ENCODE results near the gene STAG1.

- TF ChIP-seq RAD21 (IDR thresholded peaks at IDR 0.05) (no peak), ATF3 (IDR thresholded peaks at IDR 0.05) (no peak), FOXA1 (IDR thresholded peaks at IDR 0.05) (no peak)
- TF ChIP-seq, protein P1, sequence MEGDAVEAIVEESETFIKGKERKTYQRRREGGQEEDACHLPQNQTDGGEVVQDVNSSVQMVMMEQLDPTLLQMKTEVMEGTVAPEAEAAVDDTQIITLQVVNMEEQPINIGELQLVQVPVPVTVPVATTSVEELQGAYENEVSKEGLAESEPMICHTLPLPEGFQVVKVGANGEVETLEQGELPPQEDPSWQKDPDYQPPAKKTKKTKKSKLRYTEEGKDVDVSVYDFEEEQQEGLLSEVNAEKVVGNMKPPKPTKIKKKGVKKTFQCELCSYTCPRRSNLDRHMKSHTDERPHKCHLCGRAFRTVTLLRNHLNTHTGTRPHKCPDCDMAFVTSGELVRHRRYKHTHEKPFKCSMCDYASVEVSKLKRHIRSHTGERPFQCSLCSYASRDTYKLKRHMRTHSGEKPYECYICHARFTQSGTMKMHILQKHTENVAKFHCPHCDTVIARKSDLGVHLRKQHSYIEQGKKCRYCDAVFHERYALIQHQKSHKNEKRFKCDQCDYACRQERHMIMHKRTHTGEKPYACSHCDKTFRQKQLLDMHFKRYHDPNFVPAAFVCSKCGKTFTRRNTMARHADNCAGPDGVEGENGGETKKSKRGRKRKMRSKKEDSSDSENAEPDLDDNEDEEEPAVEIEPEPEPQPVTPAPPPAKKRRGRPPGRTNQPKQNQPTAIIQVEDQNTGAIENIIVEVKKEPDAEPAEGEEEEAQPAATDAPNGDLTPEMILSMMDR (IDR thresholded peaks at IDR 0.05; ENCODE audit: low read depth, low read length, missing input control): no peak
- TF ChIP-seq, protein P2, sequence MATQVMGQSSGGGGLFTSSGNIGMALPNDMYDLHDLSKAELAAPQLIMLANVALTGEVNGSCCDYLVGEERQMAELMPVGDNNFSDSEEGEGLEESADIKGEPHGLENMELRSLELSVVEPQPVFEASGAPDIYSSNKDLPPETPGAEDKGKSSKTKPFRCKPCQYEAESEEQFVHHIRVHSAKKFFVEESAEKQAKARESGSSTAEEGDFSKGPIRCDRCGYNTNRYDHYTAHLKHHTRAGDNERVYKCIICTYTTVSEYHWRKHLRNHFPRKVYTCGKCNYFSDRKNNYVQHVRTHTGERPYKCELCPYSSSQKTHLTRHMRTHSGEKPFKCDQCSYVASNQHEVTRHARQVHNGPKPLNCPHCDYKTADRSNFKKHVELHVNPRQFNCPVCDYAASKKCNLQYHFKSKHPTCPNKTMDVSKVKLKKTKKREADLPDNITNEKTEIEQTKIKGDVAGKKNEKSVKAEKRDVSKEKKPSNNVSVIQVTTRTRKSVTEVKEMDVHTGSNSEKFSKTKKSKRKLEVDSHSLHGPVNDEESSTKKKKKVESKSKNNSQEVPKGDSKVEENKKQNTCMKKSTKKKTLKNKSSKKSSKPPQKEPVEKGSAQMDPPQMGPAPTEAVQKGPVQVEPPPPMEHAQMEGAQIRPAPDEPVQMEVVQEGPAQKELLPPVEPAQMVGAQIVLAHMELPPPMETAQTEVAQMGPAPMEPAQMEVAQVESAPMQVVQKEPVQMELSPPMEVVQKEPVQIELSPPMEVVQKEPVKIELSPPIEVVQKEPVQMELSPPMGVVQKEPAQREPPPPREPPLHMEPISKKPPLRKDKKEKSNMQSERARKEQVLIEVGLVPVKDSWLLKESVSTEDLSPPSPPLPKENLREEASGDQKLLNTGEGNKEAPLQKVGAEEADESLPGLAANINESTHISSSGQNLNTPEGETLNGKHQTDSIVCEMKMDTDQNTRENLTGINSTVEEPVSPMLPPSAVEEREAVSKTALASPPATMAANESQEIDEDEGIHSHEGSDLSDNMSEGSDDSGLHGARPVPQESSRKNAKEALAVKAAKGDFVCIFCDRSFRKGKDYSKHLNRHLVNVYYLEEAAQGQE (IDR thresholded peaks at IDR 0.05): no peak
Measured at GRCh38 chr3:136334209-136334608, 418.0 kb downstream of the STAG1 start.
